PFSK-1 (cell line): ENCODE results near the gene PKIB.

Experiments
- FOXP2 ChIP-seq: optimal IDR thresholded peaks from 2 replicates; pipeline ENCODE3; 2011; ENCODE audit warnings: borderline replicate concordance, control low read depth, inconsistent platforms; ENCODE audit not compliant: insufficient read depth; ENCODE audit errors: extremely low read length, extremely low read depth
- POLR2AphosphoS5 ChIP-seq: IDR thresholded peaks from 2 replicates; pipeline ENCODE4 v1.6.1; 2012; ENCODE audit warnings: low read depth, mild to moderate bottlenecking, control low read depth, low read length, moderate library complexity
- REST ChIP-seq, 2 experiments: IDR thresholded peaks; 2 replicates each; pipeline versions ENCODE4 v1.6.1 to v1.8.0; 2011 to 2012; ENCODE audit warnings: low read depth in 2 of 2, low read length in 2 of 2, control low read depth in 1 of 2, inconsistent platforms in 1 of 2, mild to moderate bottlenecking in 1 of 2, moderate library complexity in 1 of 2; ENCODE audit not compliant: insufficient read depth in 1 of 2
- SIN3A ChIP-seq: IDR thresholded peaks from 2 replicates; pipeline ENCODE4 v1.6.1; 2012; ENCODE audit warnings: mild to moderate bottlenecking, low read length, moderate library complexity, borderline replicate concordance; ENCODE audit not compliant: insufficient read depth
- TAF1 ChIP-seq: IDR thresholded peaks from 2 replicates; pipeline ENCODE4 v1.6.1; 2012; ENCODE audit warnings: low read length, control low read depth, borderline replicate concordance; ENCODE audit not compliant: insufficient read depth

Gene PKIB

GRCh38 chr6:122719176-122719575 lies 109.0 kb downstream of the PKIB start:
- TF ChIP-seq TAF1: no peak

- TF ChIP-seq REST (IDR thresholded peaks at IDR 0.05; ENCODE audit: insufficient read depth in 1 of 2, low read depth in 2 of 2, low read length in 2 of 2) (no peak), FOXP2 (no peak)
Measured at GRCh38 chr6:122722746-122723145, 112.5 kb downstream of the PKIB start.

GRCh38 chr6:122726649-122727048 lies 116.4 kb downstream of the PKIB start:
- TF ChIP-seq REST (IDR thresholded peaks at IDR 0.05; ENCODE audit: insufficient read depth in 1 of 2, low read depth in 2 of 2, low read length in 2 of 2): no peak

- TF ChIP-seq POLR2AphosphoS5 (no peak), REST (IDR thresholded peaks at IDR 0.05; ENCODE audit: insufficient read depth in 1 of 2, low read depth in 2 of 2, low read length in 2 of 2) (no peak), TAF1 (no peak), SIN3A (no peak), FOXP2 (no peak)
Measured at GRCh38 chr6:122727244-122727643, 117.0 kb downstream of the PKIB start.

GRCh38 chr6:122730334-122730733 lies 120.1 kb downstream of the PKIB start:
- TF ChIP-seq TAF1 (no peak), REST (IDR thresholded peaks at IDR 0.05; ENCODE audit: insufficient read depth in 1 of 2, low read depth in 2 of 2, low read length in 2 of 2) (no peak), SIN3A (no peak), POLR2AphosphoS5 (no peak), FOXP2 (no peak)

GRCh38 chr6:122730775-122731386 lies 120.7 kb downstream of the PKIB start:
- no peak for TF ChIP-seq TAF1
- no peak for TF ChIP-seq SIN3A
- no peak for TF ChIP-seq POLR2AphosphoS5
- TF ChIP-seq FOXP2: no peak
- TF ChIP-seq REST (IDR thresholded peaks at IDR 0.05; ENCODE audit: insufficient read depth in 1 of 2, low read depth in 2 of 2, low read length in 2 of 2): no peak
